Esophagus muscularis mucosa (tissue), 4 donors: ENCODE data around the gene RAF1. TPM values are rescaled to one million over a fixed set of nuclear protein-coding genes. Genes with fewer than 3 reads are reported as not detected.

Experiments
- DNase-seq: peaks from one replicate; pipeline ENCODE4 v3.0.0-alpha.2; 2017; ENCODE audit errors: extremely low spot score
- H3K27ac ChIP-seq, 4 donors: fragments of 200-600 bp; sonication (generic); replicated peaks in 1 of 4; 1 replicate in 3 of 4; 2 replicates in 1 of 4; pipeline ENCODE4 v1.5.1; 2016 to 2019; ENCODE audit warnings: mild to moderate bottlenecking in 1 of 4
- H3K27me3 ChIP-seq, 4 donors: fragments of 200-600 bp; sonication (generic); one replicate each; pipeline versions ENCODE4 v1.5.1 to v1.6.0; 2016 to 2019
- H3K36me3 ChIP-seq, 4 donors: fragments of 200-600 bp; sonication (generic); one replicate each; pipeline ENCODE4 v1.5.1; 2016 to 2019
- H3K4me1 ChIP-seq, 4 donors: fragments of 200-600 bp; sonication (generic); one replicate each; pipeline ENCODE4 v1.5.1; 2016 to 2019
- H3K4me3 ChIP-seq, 4 donors: fragments of 200-600 bp; sonication (generic); 1 replicate in 2 of 4; 2 replicates in 2 of 4; pipeline ENCODE4 v1.5.1; 2016 to 2019; ENCODE audit warnings: mild to moderate bottlenecking in 4 of 4, moderate library complexity in 1 of 4
- H3K9me3 ChIP-seq, 4 donors: fragments of 200-600 bp; sonication (generic); 1 replicate in 3 of 4; 2 replicates in 1 of 4; pipeline ENCODE4 v1.5.1; 2016 to 2019
- EP300 ChIP-seq: sonication (generic); formaldehyde crosslinking; IDR thresholded peaks from one replicate; pipeline ENCODE4 v1.6.1; 2017; ENCODE audit warnings: antibody characterized with exemption
- POLR2A ChIP-seq: fragments of 450-650 bp; IDR thresholded peaks from one replicate; pipeline ENCODE4 v1.6.1; 2017; ENCODE audit warnings: antibody characterized with exemption, moderate library complexity, mild to moderate bottlenecking, low read depth
- POLR2AphosphoS5 ChIP-seq, 2 donors: sonication (generic); formaldehyde crosslinking; IDR thresholded peaks; one replicate each; pipeline ENCODE4 v1.6.1; 2017; ENCODE audit warnings: antibody characterized with exemption in 2 of 2
- WGBS: methylation state at CpG from one replicate; pipeline ENCODE4 v1.1.5; 2018; 5-methylcytosine and 5-hydroxymethylcytosine counted together
- intact Hi-C: fragments of 100-400 bp; cut with DNase I; formaldehyde crosslinking; loops from one replicate; pipeline ENCODE4 v1.15.1; 2023
- total RNA-seq, 4 donors: library from RNA; depleted of rRNA; stranded (reverse); fragments of >200 nt; gene quantifications; one replicate each; pipeline versions ENCODE4 v1.1.0 to v1.2.1, GENCODE V29; 2016
- TF ChIP-seq, protein P1 (sequence below), 3 experiments: fragments of 200-600 bp in 2 of 3; fragments of 450-650 bp in 1 of 3; sonication (generic) in 2 of 3; IDR thresholded peaks; one replicate each; pipeline ENCODE4 v1.5.1; 2017 to 2019; ENCODE audit warnings: antibody characterized with exemption in 3 of 3, mild to moderate bottlenecking in 2 of 3, moderate library complexity in 1 of 3

RAF1 gene
- total RNA-seq, 4 donors from 2014 or later = 113 to 153 (median 116) TPM

DNA sequence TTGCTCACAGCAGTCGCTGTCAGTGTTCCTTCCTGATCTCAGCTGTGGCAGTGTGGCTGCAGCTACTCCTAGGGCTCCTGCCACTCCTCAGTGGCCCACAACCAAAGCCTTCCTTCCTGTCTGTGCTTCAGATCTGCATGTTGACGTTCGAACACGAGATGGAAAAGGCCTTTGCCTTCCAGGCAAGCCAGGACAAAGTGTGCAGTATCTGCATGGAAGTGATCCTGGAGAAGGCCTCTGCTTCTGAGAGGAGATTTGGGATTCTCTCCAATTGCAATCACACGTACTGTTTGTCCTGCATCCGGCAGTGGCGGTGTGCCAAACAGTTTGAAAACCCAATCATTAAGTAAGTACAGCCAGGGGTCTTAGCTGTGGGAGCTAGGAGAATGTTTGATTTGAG, 89.3 kb downstream of the RAF1 start:
- intact Hi-C loops = no loop called here
- 63% methylated on average over 7 of the region's 7 CpGs for WGBS
- Histone ChIP-seq H3K4me3 (no peak overlapping the region), H3K4me1 (peaks cover 0 to 9% (median 7%) of the 10 kb centered on the region in 4 donors), H3K27ac (no peak overlapping the region), H3K36me3 (peaks cover 69 to 100% (median 96%) of the 10 kb centered on the region in 4 donors), H3K9me3 (no peaks in the 10 kb centered on the region), H3K27me3 (no peaks in the 10 kb centered on the region)
- DNase-seq = no peak
- TF ChIP-seq, protein P1, sequence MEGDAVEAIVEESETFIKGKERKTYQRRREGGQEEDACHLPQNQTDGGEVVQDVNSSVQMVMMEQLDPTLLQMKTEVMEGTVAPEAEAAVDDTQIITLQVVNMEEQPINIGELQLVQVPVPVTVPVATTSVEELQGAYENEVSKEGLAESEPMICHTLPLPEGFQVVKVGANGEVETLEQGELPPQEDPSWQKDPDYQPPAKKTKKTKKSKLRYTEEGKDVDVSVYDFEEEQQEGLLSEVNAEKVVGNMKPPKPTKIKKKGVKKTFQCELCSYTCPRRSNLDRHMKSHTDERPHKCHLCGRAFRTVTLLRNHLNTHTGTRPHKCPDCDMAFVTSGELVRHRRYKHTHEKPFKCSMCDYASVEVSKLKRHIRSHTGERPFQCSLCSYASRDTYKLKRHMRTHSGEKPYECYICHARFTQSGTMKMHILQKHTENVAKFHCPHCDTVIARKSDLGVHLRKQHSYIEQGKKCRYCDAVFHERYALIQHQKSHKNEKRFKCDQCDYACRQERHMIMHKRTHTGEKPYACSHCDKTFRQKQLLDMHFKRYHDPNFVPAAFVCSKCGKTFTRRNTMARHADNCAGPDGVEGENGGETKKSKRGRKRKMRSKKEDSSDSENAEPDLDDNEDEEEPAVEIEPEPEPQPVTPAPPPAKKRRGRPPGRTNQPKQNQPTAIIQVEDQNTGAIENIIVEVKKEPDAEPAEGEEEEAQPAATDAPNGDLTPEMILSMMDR (IDR thresholded peaks at IDR 0.05) = no peak
- TF ChIP-seq POLR2A (no peak), POLR2AphosphoS5 (IDR thresholded peaks at IDR 0.05) (no peak), EP300 (no peak)

DNA sequence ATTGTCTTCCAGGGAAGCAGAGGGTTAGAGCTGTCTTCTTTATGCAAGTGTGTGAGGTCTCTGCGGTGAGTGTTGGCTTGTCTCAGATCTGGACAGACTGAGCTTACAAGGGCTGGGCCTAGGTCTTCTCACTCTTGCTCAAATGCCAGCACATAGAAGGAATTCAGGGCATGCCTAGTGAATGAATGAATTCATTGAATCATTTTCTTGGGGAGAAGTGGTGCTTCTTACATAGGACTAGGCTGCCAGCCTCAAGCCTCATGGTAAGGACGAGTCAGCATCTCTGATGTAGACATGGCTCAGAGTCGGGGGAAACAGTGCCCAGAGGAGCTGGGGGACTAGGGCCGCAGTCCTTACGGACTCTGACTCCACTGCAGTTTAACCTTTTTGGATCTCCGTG, 89.8 kb downstream of the RAF1 start:
- TF ChIP-seq, protein P1 (IDR thresholded peaks at IDR 0.05) = no peak
- TF ChIP-seq EP300 (no peak), POLR2A (no peak), POLR2AphosphoS5 (IDR thresholded peaks at IDR 0.05) (no peak)
- 98% methylated on average over 5 of the region's 6 CpGs for WGBS
- Histone ChIP-seq H3K27ac (no peak overlapping the region), H3K27me3 (no peaks in the 10 kb centered on the region), H3K4me1 (peaks cover 0 to 9% (median 7%) of the 10 kb centered on the region in 4 donors), H3K36me3 (peaks cover 70 to 100% (median 95%) of the 10 kb centered on the region in 4 donors), H3K9me3 (no peaks in the 10 kb centered on the region), H3K4me3 (no peak overlapping the region)
- DNase-seq = no peak
- intact Hi-C loops = no loop called here

DNA sequence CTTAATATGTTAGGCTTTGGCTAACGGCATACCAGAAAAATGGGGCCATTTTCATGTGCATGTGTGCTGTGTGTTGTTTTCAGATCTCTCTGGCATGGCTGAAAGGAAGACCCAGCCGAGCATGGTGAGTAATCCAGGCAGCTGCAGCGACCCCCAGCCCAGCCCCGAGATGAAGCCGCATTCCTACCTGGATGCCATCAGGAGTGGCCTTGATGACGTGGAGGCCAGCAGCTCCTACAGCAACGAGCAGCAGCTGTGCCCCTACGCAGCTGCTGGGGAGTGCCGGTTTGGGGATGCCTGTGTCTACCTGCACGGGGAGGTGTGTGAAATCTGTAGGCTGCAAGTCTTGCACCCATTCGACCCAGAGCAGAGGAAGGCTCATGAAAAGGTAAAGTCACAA, 91.9 kb downstream of the RAF1 start:
- H3K4me3 ChIP-seq = no peak overlapping the region
- DNase-seq = no peak
- intact Hi-C loops = no loop called here
- no peak overlapping the region for H3K27ac ChIP-seq
- H3K9me3 ChIP-seq = no peaks in the 10 kb centered on the region
- no peak for TF ChIP-seq EP300
- TF ChIP-seq, protein P1 (IDR thresholded peaks at IDR 0.05) = no peak
- TF ChIP-seq POLR2A = no peak
- peaks cover 0 to 13% (median 7%) of the 10 kb centered on the region in 4 donors for H3K4me1 ChIP-seq
- H3K27me3 ChIP-seq = no peaks in the 10 kb centered on the region
- H3K36me3 ChIP-seq = peaks cover 61 to 84% (median 81%) of the 10 kb centered on the region in 4 donors
- WGBS = 96% methylated on average over 7 of the region's 11 CpGs

DNA sequence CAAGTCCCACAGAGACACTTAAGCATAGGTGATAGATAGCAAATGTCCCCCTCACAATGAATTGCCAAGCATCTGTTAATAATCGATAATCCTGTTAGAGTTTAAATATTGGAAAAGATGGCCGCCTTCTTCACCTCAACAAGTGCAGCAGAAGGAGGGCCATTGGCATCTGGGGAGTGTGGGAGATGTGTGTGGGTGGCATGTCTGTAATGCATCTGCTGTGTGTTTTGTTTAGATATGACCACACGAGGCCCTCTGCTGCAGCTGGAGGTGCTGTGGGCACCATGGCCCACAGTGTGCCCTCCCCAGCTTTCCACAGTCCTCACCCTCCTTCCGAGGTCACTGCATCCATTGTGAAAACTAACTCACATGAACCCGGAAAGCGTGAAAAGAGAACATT, 94.1 kb downstream of the RAF1 start:
- peaks cover 4 to 9% (median 8%) of the 10 kb centered on the region in 4 donors for H3K4me1 ChIP-seq
- H3K36me3 ChIP-seq = peaks cover 39 to 62% (median 59%) of the 10 kb centered on the region in 4 donors
- H3K9me3 ChIP-seq = peaks cover 0 to 7% (median 2%) of the 10 kb centered on the region in 4 donors
- DNase-seq = no peak
- H3K27ac ChIP-seq = no peak overlapping the region
- TF ChIP-seq, protein P1 (IDR thresholded peaks at IDR 0.05) = no peak
- no peak for TF ChIP-seq EP300
- TF ChIP-seq POLR2AphosphoS5 (IDR thresholded peaks at IDR 0.05) = no peak
- 91% methylated on average over 6 of the region's 6 CpGs for WGBS
- intact Hi-C loops = no loop called here
- no peaks in the 10 kb centered on the region for H3K27me3 ChIP-seq
- no peak overlapping the region for H3K4me3 ChIP-seq

DNA sequence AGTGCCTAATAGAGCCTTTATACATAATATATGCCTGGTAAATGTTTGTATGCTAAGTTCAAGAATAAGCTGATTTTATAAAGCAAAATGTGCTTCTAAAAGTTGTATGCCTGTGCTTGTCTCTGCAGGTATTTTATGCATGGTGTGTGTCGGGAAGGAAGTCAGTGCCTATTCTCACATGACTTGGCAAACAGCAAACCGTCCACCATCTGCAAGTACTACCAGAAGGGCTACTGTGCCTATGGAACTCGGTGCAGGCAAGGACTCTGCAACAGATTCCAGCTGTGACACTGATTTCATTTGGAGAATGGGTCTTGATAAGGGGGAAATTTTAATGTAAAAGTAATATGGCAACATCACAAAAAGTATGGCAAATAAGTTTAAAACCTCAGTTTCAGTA, 95.2 kb downstream of the RAF1 start:
- Histone ChIP-seq H3K9me3 (peaks cover 0 to 7% (median 2%) of the 10 kb centered on the region in 4 donors), H3K4me1 (peaks cover 0 to 7% (median 5%) of the 10 kb centered on the region in 4 donors), H3K27ac (no peak overlapping the region), H3K4me3 (no peak overlapping the region), H3K27me3 (no peaks in the 10 kb centered on the region), H3K36me3 (peaks cover 28 to 51% (median 48%) of the 10 kb centered on the region in 4 donors)
- 81% methylated on average over 3 of the region's 3 CpGs for WGBS
- TF ChIP-seq POLR2AphosphoS5 (IDR thresholded peaks at IDR 0.05) = no peak
- TF ChIP-seq EP300 = no peak
- TF ChIP-seq, protein P1 (IDR thresholded peaks at IDR 0.05) = no peak
- TF ChIP-seq POLR2A = no peak
- no peak for DNase-seq
- intact Hi-C loops = no loop called here
